ENCODE data around the gene MPZL2.

GRCh38 chr11:118289401-118289800 is 25.3 kb upstream of the MPZL2 start:
- TF ChIP-seq CTCF (IDR thresholded peaks at IDR 0.05; ENCODE audit: low read length) (no peak), EZH2 (IDR thresholded peaks at IDR 0.05; ENCODE audit: borderline replicate concordance, low read length) (no peak)
